Activated CD8-positive, alpha-beta T cell treated with anti-CD3 and anti-CD28 coated beads for 36 hours (primary cell): Measurements from ENCODE around the gene NCKAP5L. TPM values are rescaled to one million over a fixed set of nuclear protein-coding genes. Genes with fewer than 3 reads are reported as not detected.

Source experiments
- ATAC-seq: fragments of 200-7000 bp; cut with Tn5 transposase; one replicate; pipeline ENCODE4 v1.10.0; 2021; ENCODE audit warnings: mild to moderate bottlenecking, moderate library complexity
- CTCF ChIA-PET: fragments of 350-600 bp; sonication (Branson Sonifier 250); formaldehyde crosslinking; loops from one replicate; lab custom pipeline; 2021; ENCODE audit warnings: antibody characterized with exemption; lab: Charles Lee
- POLR2A ChIA-PET: fragments of 350-600 bp; sonication (Branson Sonifier 250); formaldehyde crosslinking; loops from one replicate; lab custom pipeline; 2021; ENCODE audit warnings: antibody characterized with exemption; lab: Charles Lee
- DNase-seq: peaks from one replicate; pipeline ENCODE4 v3.0.0-alpha.2; 2020
- H3K27ac Mint-ChIP-seq: one replicate; pipeline ENCODE4 v1.8.0; 2021; ENCODE audit warnings: mild to moderate bottlenecking, mixed read lengths
- H3K27me3 Mint-ChIP-seq: one replicate; pipeline ENCODE4 v1.8.0; 2021; ENCODE audit warnings: mixed read lengths
- H3K36me3 Mint-ChIP-seq: one replicate; pipeline ENCODE4 v1.8.0; 2021; ENCODE audit warnings: low read depth, mixed read lengths
- H3K4me1 Mint-ChIP-seq: one replicate; pipeline ENCODE4 v1.8.0; 2021; ENCODE audit warnings: low read depth, mixed read lengths
- H3K4me3 Mint-ChIP-seq: one replicate; pipeline ENCODE4 v1.8.0; 2021; ENCODE audit warnings: mild to moderate bottlenecking, moderate library complexity, mixed read lengths
- H3K9me3 Mint-ChIP-seq: one replicate; pipeline ENCODE4 v1.8.0; 2021; ENCODE audit warnings: mixed read lengths
- CTCF ChIP-seq: fragments of 200-600 bp; IDR thresholded peaks from one replicate; pipeline ENCODE4 v1.8.0; 2022; ENCODE audit warnings: antibody characterized with exemption, mild to moderate bottlenecking
- intact Hi-C: fragments of 100-400 bp; cut with micrococcal nuclease; formaldehyde crosslinking; loops from one replicate; pipeline ENCODE4 v1.10.0; 2022
- total RNA-seq, 2 experiments: library from RNA; stranded (reverse); gene quantifications; one replicate each; pipeline ENCODE4 v1.2.3, GENCODE V29; 2021

Gene NCKAP5L
- total RNA-seq, 2 experiments from 2014 or later: 5.5 to 5.7 TPM

DNA sequence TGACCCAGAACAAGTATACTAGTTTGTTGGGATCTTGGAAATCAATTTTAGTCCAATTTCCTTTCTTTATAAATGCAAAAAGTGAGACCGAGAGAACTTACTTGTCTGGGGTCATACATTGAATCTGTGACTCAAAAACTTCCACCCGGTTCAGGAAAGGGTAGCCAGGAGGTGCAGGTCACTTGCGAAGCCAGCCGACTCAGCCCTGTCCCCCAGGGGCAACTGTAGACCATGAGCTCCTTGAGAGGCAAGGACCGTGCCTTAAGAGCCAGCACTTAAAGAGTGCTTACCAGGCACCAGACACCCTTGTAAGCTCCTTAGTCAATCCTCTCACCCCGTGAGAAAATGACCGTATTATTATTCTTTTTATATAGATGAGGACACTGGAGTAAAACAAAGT is 15.2 kb upstream of the NCKAP5L start:
- H3K4me3 Mint-ChIP-seq: peak overlapping the region; percentile 94
- DNase-seq: no peak
- ATAC-seq: no peak
- H3K27me3 Mint-ChIP-seq: no peaks in the 10 kb centered on the region
- H3K27ac Mint-ChIP-seq: peak overlapping the region; percentile 91
- POLR2A ChIA-PET: interaction anchor here (0.9 to 1.7 kb wide), 6 partner anchors 11 to 102 kb away, joined by 3 to 8 read pairs (median 4); partner anchors contain the start of genes NCKAP5L and TMBIM6
- peaks cover 4% of the 10 kb centered on the region for H3K36me3 Mint-ChIP-seq
- no peak for TF ChIP-seq CTCF
- no peaks in the 10 kb centered on the region for H3K9me3 Mint-ChIP-seq
- peaks cover 28% of the 10 kb centered on the region for H3K4me1 Mint-ChIP-seq
- intact Hi-C loops: no loop called here
- CTCF ChIA-PET: interaction anchor here (0.9 to 7.0 kb wide), 8 partner anchors 23 to 196 kb away, joined by 3 to 36 read pairs (median 7); partner anchors contain the start of gene TMBIM6

DNA sequence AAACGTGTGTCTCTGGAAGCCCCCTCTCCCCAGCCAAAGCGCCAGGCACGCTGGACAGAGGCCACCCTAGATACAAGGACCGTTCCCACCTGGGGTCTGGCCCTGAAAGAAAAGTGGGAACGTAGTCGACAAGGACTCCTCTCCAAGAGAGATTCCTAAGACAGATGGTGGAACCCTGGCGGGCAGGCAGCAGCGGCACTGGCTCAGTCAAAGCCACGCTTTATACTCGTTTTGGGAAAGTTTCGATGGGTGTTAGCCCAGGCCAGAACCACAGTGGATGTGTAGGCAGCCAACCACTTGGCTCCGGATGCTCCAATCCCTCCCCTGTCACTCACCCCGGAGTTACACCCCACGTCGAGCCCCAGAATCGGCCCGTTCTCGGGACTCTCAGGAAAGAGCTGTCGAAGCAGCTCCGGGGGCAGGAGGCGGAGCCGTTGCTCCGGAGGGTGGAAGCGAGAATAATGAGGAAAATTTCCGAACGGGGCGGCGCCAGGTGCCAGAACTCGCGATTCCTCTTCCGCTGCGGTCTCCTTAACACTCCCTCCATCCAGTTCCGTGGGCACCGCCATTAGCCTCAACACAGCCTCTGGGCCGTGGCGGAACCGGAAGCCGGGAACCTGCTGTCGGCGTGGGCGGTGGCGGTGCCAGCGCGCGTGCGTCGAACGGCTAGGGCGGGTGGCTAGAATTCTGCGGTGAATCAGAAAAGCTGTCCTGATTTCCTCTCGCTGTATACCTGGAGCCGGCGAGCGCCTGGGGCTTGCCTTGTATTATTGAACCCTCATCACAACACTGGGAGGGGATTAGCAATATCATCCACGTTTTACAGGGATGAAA is 14.5 kb upstream of the NCKAP5L start, which contains the start of gene BCDIN3D:
TSS of gene BCDIN3D (minus strand) at position 588 of the 834 bp plus-strand sequence. CDS start at position 569, 19 bp downstream.
- Mint-ChIP-seq H3K27ac (peak within 1 kb of the TSS; percentile 91), H3K4me1 (peaks cover 28% of the 10 kb centered on the region), H3K36me3 (peaks cover 4% of the 10 kb centered on the region), H3K27me3 (no peaks in the 10 kb centered on the region), H3K4me3 (peak within 1 kb of the TSS; percentile 94), H3K9me3 (no peaks in the 10 kb centered on the region)
- intact Hi-C loops: no loop called here
- ATAC-seq (peak; percentile 90), DNase-seq (peak; percentile 95)
- POLR2A ChIA-PET: interaction anchor here (0.9 to 1.7 kb wide), 6 partner anchors 11 to 101 kb away, joined by 3 to 8 read pairs (median 4); partner anchors contain the start of genes NCKAP5L and TMBIM6
- no peak for TF ChIP-seq CTCF
- CTCF ChIA-PET: interaction anchor here (0.9 to 7.0 kb wide), 8 partner anchors 24 to 196 kb away, joined by 3 to 36 read pairs (median 7); partner anchors contain the start of gene TMBIM6

DNA sequence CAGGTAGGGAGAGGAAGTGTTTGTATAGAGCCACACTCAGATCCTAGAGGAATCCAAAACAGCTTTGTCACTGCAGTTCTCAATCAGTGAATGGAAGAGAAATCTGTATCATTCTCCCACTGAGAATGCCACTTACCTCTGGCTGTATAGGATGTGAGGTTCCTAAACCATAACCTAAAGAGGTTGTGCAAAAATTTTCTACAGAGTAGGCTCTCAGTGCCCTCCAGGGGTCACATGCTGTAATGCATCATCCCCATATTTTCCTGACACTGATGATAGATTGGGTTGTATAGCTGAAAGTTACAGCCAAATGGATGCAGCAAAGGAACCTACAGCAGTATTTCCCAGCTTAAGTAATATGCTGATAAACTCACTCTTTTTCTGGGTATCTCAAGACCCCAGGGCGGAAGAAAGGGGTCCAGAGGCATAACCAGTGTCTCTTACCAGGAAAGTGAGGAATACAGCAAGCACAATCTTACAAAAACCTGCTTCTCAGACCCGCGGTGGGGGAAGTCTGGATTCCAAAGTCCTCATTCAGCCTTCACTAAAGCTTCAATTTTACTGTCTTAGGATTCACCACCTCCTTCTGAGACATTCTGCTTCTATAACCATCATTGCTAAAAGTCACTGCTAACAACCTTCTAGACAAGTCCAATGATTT is 10.9 kb upstream of the NCKAP5L start:
- no peaks in the 10 kb centered on the region for H3K27me3 Mint-ChIP-seq
- H3K27ac Mint-ChIP-seq: no peak overlapping the region
- peaks cover 4% of the 10 kb centered on the region for H3K36me3 Mint-ChIP-seq
- peaks cover 21% of the 10 kb centered on the region for H3K4me1 Mint-ChIP-seq
- intact Hi-C loops: loop anchor here (2.0 kb wide), 1 partner anchor 62 kb away; no protein-coding TSS in a partner anchor
- ATAC-seq (peak; percentile 35), DNase-seq (peak; percentile 61)
- H3K4me3 Mint-ChIP-seq: no peak overlapping the region
- ChIA-PET POLR2A (interaction anchor here (0.6 to 2.1 kb wide), 3 partner anchors 75 to 313 kb away, joined by 4 to 6 read pairs (median 5); partner anchors contain the start of gene TMBIM6), CTCF (interaction anchor here (0.7 to 7.0 kb wide), 36 partner anchors 8 to 203 kb away, joined by 3 to 91 read pairs (median 5); partner anchors contain the start of genes NCKAP5L and TMBIM6)
- peak; percentile 74 for TF ChIP-seq CTCF
- no peaks in the 10 kb centered on the region for H3K9me3 Mint-ChIP-seq

- no peak overlapping the region for H3K4me3 Mint-ChIP-seq
- intact Hi-C loops: no loop called here
- H3K27me3 Mint-ChIP-seq: no peaks in the 10 kb centered on the region
- ChIA-PET CTCF (interaction anchor here (1.1 to 2.5 kb wide), 3 partner anchors 55 to 92 kb away, joined by 4 to 15 read pairs (median 7); partner anchors contain the start of gene TMBIM6), POLR2A (interaction anchor here (0.9 kb wide), 1 partner anchor 56 kb away, joined by 3 read pairs; no protein-coding TSS in a partner anchor)
- peaks cover 10% of the 10 kb centered on the region for H3K4me1 Mint-ChIP-seq
- no peak for TF ChIP-seq CTCF
- DNase-seq: no peak
- no peak for ATAC-seq
- H3K9me3 Mint-ChIP-seq: no peaks in the 10 kb centered on the region
- no peak overlapping the region for H3K27ac Mint-ChIP-seq
- H3K36me3 Mint-ChIP-seq: no peaks in the 10 kb centered on the region
Measured at GRCh38 chr12:49832836-49833421, 4.7 kb upstream of the NCKAP5L start.
